ENCODE measurements around the gene KRT17.
"Not testable (repeated sequence)": the region's sequence is repeated elsewhere in the genome, so short reads cannot be mapped to it uniquely, and the experiment has no call there.

The KRT17 gene

DNA sequence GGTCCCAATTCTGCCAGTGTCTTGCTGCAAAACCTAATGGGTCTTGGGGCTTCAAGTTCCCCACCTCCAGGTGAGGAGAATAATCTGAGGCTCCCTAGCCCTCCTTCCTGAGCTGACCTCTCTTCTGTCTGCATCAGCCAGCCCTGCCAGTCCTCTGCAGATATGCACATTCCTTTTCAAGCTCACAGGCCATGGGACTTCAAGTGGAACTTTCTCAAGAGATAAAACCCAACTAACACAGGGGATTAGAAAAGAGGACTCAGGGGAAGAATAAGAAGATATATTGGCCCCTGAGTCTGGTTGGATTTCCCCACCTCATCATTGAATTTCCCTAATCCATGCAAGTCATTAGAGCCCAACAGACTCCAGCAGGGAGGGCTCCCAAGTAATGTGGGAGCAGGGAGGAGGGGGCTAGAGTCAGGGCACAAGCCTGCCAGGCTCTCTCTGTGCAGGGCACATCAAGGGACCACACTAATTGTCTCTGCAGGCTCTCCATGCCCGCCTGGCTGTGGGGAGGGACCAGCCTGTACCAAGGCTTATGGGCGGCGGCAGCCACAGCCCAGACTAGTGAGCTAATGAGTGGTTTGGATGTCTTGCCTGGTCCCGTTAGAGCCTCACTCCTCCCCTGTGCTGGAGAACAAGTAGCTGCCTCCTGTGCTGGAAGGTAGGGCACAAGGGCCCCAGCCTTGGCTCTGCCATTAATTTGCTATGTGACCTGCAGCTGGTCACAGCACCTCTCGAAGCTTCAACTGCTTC is 38.9 kb downstream of the KRT17 start:
- Histone ChIP-seq H3K4me3 (ENCODE audit: low read depth in 1 of 2, low read length in 2 of 2) (no peak overlapping the region), H2AFZ (ENCODE audit: low read depth, low read length) (no peak overlapping the region), H3K36me3 (ENCODE audit: insufficient read depth, low read length) (no peaks in the 10 kb centered on the region), H3K9me3 (ENCODE audit: insufficient read depth, low read length, severe bottlenecking) (no peaks in the 10 kb centered on the region), H3K4me1 (ENCODE audit: insufficient read depth, low read length) (no peaks in the 10 kb centered on the region), H3K4me2 (ENCODE audit: insufficient read depth, low read length) (no peak overlapping the region), H3K79me2 (ENCODE audit: insufficient read depth, low read length) (no peaks in the 10 kb centered on the region), H3K9ac (ENCODE audit: low read depth, low read length) (no peak overlapping the region), H4K20me1 (ENCODE audit: insufficient read depth, low read length) (0 out of 2 replicates have a peak, but pooled peaks cover 3% of the 10 kb centered on the region), H3K27me3 (ENCODE audit: insufficient read depth, low read length, poor library complexity) (peaks cover 2% of the 10 kb centered on the region), H3K27ac (ENCODE audit: low read length) (no peak overlapping the region)
- DNase-seq (no peak), ATAC-seq (ENCODE audit: insufficient read depth, low read depth) (no peak)
- TF ChIP-seq EZH2 (IDR thresholded peaks at IDR 0.05; ENCODE audit: borderline replicate concordance, low read depth, low read length, severe bottlenecking) = no peak
- TF ChIP-seq, protein P1, sequence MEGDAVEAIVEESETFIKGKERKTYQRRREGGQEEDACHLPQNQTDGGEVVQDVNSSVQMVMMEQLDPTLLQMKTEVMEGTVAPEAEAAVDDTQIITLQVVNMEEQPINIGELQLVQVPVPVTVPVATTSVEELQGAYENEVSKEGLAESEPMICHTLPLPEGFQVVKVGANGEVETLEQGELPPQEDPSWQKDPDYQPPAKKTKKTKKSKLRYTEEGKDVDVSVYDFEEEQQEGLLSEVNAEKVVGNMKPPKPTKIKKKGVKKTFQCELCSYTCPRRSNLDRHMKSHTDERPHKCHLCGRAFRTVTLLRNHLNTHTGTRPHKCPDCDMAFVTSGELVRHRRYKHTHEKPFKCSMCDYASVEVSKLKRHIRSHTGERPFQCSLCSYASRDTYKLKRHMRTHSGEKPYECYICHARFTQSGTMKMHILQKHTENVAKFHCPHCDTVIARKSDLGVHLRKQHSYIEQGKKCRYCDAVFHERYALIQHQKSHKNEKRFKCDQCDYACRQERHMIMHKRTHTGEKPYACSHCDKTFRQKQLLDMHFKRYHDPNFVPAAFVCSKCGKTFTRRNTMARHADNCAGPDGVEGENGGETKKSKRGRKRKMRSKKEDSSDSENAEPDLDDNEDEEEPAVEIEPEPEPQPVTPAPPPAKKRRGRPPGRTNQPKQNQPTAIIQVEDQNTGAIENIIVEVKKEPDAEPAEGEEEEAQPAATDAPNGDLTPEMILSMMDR (IDR thresholded peaks at IDR 0.05; ENCODE audit: borderline replicate concordance, extremely low read depth, low read length, poor library complexity, severe bottlenecking) = no peak

DNA sequence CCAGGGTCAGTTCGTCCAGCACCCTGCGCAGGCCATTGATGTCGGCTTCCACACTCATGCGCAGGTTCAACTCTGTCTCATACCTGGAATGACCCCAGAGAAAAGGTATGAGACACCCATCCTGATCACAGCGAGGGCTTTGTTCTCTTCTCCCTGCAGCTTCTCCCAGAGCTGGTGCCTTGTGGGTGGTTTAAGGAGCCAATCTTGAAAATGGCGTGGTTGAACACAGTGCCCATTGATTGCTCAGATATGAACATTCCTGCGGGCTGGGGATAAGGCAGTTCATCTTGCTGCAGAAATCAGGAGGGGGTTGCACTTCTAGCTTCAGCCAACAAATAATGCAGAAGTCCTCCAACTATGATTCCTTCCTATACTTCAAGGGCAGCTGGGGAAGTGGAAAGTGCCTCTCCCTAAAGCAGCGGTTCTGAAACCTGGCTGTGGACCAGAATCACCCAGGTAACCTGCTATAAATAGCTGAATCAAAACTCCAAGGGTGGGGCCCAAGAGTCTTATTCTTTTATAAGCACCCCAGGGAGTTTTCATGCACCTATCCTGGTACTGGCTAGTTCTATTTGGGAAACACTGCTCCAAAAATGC is 39.9 kb downstream of the KRT17 start:
- H3K4me2 ChIP-seq (ENCODE audit: insufficient read depth, low read length); H3K4me1 ChIP-seq (ENCODE audit: insufficient read depth, low read length); H3K4me3 ChIP-seq (ENCODE audit: low read depth in 1 of 2, low read length in 2 of 2); H4K20me1 ChIP-seq (ENCODE audit: insufficient read depth, low read length); H3K27ac ChIP-seq (ENCODE audit: low read length); H3K79me2 ChIP-seq (ENCODE audit: insufficient read depth, low read length); ATAC-seq (ENCODE audit: insufficient read depth, low read depth); H3K9me3 ChIP-seq (ENCODE audit: insufficient read depth, low read length, severe bottlenecking); H3K27me3 ChIP-seq (ENCODE audit: insufficient read depth, low read length, poor library complexity); H3K9ac ChIP-seq (ENCODE audit: low read depth, low read length); H2AFZ ChIP-seq (ENCODE audit: low read depth, low read length); H3K36me3 ChIP-seq (ENCODE audit: insufficient read depth, low read length); DNase-seq: not testable (repeated sequence)

DNA sequence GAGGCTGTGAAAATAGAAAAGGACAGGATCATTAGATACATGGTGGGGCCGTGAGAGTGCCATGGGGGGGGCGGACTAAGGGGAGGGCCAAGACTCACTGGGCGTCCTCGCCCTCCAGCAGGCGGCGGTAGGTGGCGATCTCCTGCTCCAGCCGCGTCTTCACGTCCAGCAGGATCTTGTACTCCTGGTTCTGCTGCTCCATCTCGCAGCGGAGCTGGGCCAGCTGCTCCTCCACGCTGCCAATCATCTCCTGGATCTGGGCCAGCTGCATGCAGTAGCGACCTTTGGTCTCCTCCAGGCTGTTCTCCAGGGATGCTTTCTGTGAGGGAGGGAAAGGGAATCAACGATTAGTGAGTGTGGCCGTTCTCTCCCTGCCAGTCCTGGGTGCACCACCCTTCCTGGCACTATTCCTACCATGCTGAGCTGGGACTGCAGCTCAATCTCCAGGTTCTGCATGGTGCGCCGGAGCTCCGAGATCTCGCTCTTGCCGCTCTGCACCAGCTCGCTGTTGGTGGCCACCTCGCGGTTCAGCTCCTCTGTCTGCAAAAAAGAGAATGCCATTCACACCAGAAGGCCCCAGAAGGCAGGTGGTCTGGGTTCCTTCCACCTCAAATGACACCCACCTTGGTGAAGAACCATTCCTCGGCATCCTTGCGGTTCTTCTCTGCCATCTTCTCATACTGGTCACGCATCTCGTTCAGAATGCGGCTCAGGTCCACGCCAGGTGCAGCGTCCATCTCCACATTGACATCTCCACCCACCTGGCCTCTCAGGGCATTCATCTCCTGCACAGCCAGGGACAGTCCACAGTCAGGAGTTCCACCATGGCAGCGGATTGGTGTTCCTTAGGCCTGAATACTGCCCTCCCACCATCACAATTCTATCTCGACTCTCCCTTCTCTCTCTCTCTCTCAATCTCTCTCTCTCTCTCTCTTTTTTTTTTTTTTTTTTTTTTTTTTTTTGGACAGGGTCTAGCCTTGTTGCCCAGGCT is 40.9 kb downstream of the KRT17 start:
- DNase-seq = no peak
- Histone ChIP-seq H2AFZ (ENCODE audit: low read depth, low read length) (no peak overlapping the region), H3K27me3 (ENCODE audit: insufficient read depth, low read length, poor library complexity) (peaks cover 4% of the 10 kb centered on the region), H3K9ac (ENCODE audit: low read depth, low read length) (no peak overlapping the region), H3K27ac (ENCODE audit: low read length) (no peak overlapping the region), H3K4me3 (ENCODE audit: low read depth in 1 of 2, low read length in 2 of 2) (no peak overlapping the region), H4K20me1 (ENCODE audit: insufficient read depth, low read length) (0 out of 2 replicates have a peak, but pooled peaks cover 3% of the 10 kb centered on the region), H3K9me3 (ENCODE audit: insufficient read depth, low read length, severe bottlenecking) (no peaks in the 10 kb centered on the region), H3K4me1 (ENCODE audit: insufficient read depth, low read length) (no peaks in the 10 kb centered on the region), H3K36me3 (ENCODE audit: insufficient read depth, low read length) (no peaks in the 10 kb centered on the region), H3K4me2 (ENCODE audit: insufficient read depth, low read length) (no peak overlapping the region), H3K79me2 (ENCODE audit: insufficient read depth, low read length) (no peaks in the 10 kb centered on the region)
- ATAC-seq (ENCODE audit: insufficient read depth, low read depth) = no peak
- no peak for TF ChIP-seq EZH2 (IDR thresholded peaks at IDR 0.05; ENCODE audit: borderline replicate concordance, low read depth, low read length, severe bottlenecking)
- TF ChIP-seq, protein P1 (IDR thresholded peaks at IDR 0.05; ENCODE audit: borderline replicate concordance, extremely low read depth, low read length, poor library complexity, severe bottlenecking) = no peak

DNA sequence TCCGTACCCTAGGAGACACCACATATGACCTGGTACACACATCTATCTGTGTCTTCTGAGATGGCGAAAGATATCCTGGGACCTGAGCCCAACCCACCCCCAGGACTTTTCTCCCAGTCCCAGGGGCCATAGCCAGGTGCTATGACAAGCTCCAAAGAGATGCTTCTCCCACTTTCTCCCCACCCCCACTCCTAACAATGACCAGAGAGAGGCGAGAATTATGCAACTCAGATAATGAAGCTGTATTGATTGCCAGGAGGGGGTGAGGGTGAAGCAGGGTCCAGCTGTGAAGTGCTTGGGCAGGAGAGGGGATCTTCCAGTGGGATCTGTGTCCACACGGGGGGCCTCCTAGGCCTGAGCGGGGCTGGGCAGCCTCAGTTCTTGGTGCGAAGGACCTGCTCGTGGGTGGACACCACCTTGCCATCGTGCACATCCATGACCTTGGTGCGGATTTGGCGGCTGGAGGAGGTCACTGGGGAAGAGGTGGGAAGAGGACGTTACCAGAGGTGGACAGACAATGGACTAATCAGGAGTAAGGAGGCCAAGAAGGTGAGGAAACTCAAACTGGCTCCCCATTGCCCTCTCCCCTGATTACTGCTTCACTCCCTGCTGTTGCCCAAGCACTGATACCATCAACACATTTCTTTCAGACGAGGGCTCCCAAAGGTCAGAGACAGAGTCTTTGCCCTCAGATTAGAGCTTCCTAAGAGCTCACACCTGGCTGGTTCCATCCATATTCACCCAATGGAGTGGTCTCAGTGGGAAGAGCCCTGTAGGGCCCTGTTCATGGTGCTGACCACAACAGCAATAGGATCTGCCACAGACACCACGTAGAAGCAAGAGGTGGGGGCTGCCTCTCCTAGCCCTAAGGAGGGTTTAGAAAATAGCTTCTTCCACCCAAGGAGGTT is 42.1 kb downstream of the KRT17 start:
- H3K4me2 ChIP-seq (ENCODE audit: insufficient read depth, low read length); H3K27me3 ChIP-seq (ENCODE audit: insufficient read depth, low read length, poor library complexity); H2AFZ ChIP-seq (ENCODE audit: low read depth, low read length); ATAC-seq (ENCODE audit: insufficient read depth, low read depth); H3K4me3 ChIP-seq (ENCODE audit: low read depth in 1 of 2, low read length in 2 of 2); H3K79me2 ChIP-seq (ENCODE audit: insufficient read depth, low read length); H3K4me1 ChIP-seq (ENCODE audit: insufficient read depth, low read length); DNase-seq; H3K9ac ChIP-seq (ENCODE audit: low read depth, low read length); H3K27ac ChIP-seq (ENCODE audit: low read length); H3K9me3 ChIP-seq (ENCODE audit: insufficient read depth, low read length, severe bottlenecking); H4K20me1 ChIP-seq (ENCODE audit: insufficient read depth, low read length); H3K36me3 ChIP-seq (ENCODE audit: insufficient read depth, low read length): not testable (repeated sequence)
